Measurements from ENCODE around the gene GPR157.

The GPR157 gene

DNA sequence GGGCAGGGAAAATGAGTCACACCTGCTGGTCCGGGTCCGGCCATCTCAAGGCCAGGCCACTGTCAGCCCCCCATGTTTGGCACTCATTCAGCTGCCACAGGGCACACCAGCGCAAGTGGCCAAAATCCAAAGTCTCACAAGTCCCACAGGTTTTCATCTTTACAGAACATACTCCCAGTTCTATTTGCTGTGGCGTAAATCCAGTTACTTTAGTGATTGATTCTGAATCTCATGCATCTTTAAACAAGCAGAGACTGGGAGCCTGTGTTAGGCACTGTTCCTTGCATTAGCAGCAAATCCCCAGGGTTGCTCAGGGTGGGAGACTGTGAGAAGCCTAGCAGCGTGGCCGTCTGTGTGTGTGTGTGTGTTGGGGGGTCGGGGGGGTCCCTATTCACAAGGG, 58.4 kb downstream of the GPR157 start:
- H3K4me3 ChIP-seq (ENCODE audit: low read length) = no peak overlapping the region
- no peak for DNase-seq (ENCODE audit: low read depth)
- TF ChIP-seq, protein P1, sequence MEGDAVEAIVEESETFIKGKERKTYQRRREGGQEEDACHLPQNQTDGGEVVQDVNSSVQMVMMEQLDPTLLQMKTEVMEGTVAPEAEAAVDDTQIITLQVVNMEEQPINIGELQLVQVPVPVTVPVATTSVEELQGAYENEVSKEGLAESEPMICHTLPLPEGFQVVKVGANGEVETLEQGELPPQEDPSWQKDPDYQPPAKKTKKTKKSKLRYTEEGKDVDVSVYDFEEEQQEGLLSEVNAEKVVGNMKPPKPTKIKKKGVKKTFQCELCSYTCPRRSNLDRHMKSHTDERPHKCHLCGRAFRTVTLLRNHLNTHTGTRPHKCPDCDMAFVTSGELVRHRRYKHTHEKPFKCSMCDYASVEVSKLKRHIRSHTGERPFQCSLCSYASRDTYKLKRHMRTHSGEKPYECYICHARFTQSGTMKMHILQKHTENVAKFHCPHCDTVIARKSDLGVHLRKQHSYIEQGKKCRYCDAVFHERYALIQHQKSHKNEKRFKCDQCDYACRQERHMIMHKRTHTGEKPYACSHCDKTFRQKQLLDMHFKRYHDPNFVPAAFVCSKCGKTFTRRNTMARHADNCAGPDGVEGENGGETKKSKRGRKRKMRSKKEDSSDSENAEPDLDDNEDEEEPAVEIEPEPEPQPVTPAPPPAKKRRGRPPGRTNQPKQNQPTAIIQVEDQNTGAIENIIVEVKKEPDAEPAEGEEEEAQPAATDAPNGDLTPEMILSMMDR (conservative IDR thresholded peaks at IDR 0.05; ENCODE audit: low read depth, low read length) = no peak

DNA sequence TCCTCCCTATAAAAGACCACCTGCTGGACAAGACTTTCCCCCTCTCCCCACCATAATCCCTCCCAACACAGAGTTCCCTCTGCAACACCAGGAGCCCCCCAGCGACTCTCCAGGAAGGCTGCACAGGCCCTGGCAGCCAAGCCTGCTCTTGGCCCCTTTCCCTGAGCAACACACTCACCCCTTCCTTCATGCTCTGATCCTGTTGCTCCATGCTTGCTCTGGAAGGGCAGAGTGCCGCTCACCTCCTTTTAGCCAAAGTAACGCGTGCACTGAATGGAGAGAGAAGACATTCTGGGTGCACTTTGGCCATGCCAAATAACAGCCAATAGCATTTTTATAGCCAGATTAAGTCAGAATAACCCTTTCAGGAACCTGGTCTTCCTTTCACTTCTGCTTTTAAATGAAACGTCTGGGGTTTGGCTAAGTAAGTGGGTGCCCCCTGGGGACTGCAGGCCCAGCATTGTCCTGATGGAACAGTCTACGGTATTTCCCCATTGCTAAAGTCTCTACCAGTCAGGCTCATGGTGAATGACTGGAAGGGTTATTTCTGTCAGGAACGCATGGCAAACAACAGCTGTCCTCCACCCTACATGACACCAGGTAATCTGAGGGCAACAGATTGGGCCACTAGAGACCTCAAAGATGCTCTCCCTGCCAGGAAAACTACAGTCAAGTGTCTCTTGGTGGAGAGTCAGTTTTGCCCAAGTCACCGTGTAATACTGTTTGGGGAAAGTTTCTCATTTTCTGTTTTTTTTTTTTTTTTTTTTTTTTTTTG, 59.4 kb downstream of the GPR157 start, which contains the start of gene SLC2A5:
Gene SLC2A5 (minus strand): TSS at position 310 of the 775 bp plus-strand sequence. CDS start 99 bp downstream, at position 211.
- DNase-seq (ENCODE audit: low read depth) = no peak
- no peak within 1 kb of the TSS for H3K4me3 ChIP-seq (ENCODE audit: low read length)
- TF ChIP-seq, protein P1 (conservative IDR thresholded peaks at IDR 0.05; ENCODE audit: low read depth, low read length) = no peak

DNA sequence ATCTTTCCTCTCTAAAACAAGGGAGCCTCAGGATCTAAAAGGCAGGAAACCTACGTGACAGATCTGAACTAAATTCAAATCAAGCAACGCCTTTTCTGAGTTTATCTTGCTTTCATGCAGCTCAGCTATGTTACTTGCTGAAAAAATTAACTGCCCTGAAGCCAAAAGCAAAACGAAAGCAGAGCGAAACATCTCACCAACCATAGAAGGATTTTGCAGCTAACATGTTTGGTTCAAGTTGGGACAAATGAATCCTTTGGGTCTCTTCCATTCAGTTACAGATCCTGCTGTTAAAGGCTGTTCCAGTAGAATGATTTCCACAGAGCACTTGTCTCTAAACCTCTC, 59.9 kb downstream of the GPR157 start:
- TF ChIP-seq, protein P1 (conservative IDR thresholded peaks at IDR 0.05; ENCODE audit: low read depth, low read length) = no peak
- DNase-seq (ENCODE audit: low read depth) = no peak
- no peak overlapping the region for H3K4me3 ChIP-seq (ENCODE audit: low read length)

DNA sequence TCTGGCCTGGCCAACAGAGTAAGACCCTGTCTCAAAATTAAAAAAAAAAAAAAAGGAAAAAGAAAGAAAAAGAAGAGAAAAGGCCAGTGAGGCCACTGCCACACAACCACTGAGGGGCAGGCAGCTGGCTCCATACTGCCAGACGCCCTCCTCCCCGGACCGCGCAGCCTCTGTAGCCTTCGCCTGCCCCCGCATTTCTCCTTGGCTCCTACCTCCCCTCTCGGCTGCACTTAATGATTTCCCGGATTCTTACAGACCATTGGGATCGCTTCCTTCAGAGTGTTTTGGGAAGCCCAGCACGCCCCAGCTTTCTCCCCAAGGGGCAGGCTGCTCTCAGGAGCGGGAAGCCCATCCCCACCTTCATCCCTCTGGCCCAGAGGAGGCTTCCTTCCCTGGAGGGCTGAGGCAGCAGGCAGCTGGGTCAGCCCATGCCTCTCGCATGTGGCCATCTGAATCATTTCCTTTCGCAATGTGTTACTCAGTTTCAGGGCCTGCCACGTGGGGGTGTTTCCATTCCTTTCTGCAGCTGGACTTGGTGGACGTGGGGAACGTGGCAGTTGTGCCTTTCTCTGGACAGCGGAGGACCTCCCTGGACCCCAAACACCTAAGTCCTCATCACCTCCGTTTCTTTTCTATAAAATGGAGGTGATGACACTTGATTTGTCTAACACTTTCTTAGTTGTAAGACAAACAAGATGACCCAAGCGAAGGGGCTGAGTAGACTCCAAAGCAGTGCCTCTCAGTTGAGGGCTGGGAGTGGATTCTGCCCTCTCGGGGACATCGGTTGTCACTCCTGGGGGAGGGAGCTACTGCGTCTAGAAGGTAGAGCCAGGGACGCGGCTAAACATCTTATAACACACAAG, 61.7 kb downstream of the GPR157 start:
- no peak overlapping the region for H3K4me3 ChIP-seq (ENCODE audit: low read length)
- DNase-seq (ENCODE audit: low read depth) = no peak
- TF ChIP-seq, protein P1 (conservative IDR thresholded peaks at IDR 0.05; ENCODE audit: low read depth, low read length) = no peak

DNA sequence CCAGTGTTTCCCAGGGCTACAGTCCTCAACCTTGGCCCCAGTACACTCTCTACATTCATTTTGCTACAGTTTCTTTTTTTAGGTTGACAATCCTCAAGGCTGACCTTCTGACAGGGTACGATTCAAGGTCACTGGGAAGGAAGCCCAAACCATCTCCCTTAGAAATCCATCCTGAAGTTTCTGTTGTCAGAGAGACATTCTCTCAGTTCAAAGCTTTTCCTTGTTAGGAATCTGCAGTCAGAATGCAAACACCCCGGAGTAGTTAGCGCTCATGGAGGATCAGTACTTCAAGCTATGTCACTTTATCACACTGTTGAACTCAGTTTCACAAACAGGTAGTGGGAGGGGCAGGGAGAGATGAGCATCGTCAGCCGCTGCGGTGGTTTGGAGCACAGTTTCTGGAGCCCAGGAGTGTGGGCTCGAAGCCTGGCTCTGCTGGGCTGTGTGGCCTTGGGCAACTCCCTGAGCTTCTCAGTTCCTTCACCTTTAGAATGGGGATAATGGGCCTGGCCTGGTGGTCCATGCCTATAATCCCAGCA, 63.6 kb downstream of the GPR157 start:
- DNase-seq (ENCODE audit: low read depth) = no peak
- no peak overlapping the region for H3K4me3 ChIP-seq (ENCODE audit: low read length)
- TF ChIP-seq, protein P1 (conservative IDR thresholded peaks at IDR 0.05; ENCODE audit: low read depth, low read length) = no peak

DNA sequence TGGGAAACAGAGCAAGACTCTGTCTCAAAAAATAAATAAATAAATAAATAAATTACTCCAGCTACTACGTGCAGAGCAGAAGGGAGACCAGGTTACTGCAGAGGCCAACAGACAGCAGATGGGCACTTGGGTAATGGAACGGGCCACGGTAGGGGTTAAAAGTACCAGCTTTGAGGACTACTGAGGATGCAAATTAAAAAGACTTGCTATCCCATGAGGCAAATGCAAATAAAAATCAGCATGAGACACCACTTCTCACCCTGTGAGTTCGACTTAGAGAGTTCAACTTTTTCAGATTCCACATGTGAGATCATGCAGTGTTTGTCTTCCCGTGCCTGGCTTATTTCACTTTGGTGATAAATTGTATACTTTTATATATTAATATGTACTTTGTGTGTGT, 66.1 kb downstream of the GPR157 start:
- no peak for DNase-seq (ENCODE audit: low read depth)
- TF ChIP-seq, protein P1 (conservative IDR thresholded peaks at IDR 0.05; ENCODE audit: low read depth, low read length) = no peak
- no peak overlapping the region for H3K4me3 ChIP-seq (ENCODE audit: low read length)
